CD8-positive, alpha-beta memory T cell (primary cell): ENCODE data around the gene GPR78. TPM values are rescaled to one million over a fixed set of nuclear protein-coding genes. Genes with fewer than 3 reads are reported as not detected.
"Not testable (repeated sequence)": the region's sequence is repeated elsewhere in the genome, so short reads cannot be mapped to it uniquely, and the experiment has no call there.

Experiments used
- CTCF ChIA-PET: fragments of 350-600 bp; sonication (Branson Sonifier 250); formaldehyde crosslinking; loops from one replicate; lab custom pipeline; 2021; ENCODE audit warnings: antibody characterized with exemption; lab: Charles Lee
- POLR2A ChIA-PET: fragments of 350-600 bp; sonication (Branson Sonifier 250); formaldehyde crosslinking; loops from one replicate; lab custom pipeline; 2021; ENCODE audit warnings: antibody characterized with exemption; lab: Charles Lee
- DNase-seq, 5 donors: peaks; one replicate each; pipeline versions ENCODE4 v3.0.0 to v3.0.0-alpha.2; 2020 to 2022; ENCODE audit warnings: mixed read lengths in 1 of 5
- H3K27ac ChIP-seq: one replicate; pipeline ENCODE4 v1.7.0; 2013; ENCODE audit warnings: low read depth, mild to moderate bottlenecking, low read length, moderate library complexity
- H3K27me3 ChIP-seq: 2 replicates; pipeline ENCODE4 v1.7.0; 2013; ENCODE audit warnings: low read length, mild to moderate bottlenecking; ENCODE audit not compliant: insufficient read depth, poor library complexity, severe bottlenecking
- H3K36me3 ChIP-seq: 2 replicates; pipeline ENCODE4 v1.7.0; 2013; ENCODE audit warnings: mild to moderate bottlenecking, low read length, moderate library complexity; ENCODE audit not compliant: insufficient read depth
- H3K4me1 ChIP-seq: 2 replicates; pipeline ENCODE4 v1.7.0; 2013; ENCODE audit warnings: mild to moderate bottlenecking, low read length, moderate library complexity; ENCODE audit not compliant: insufficient read depth
- H3K4me3 ChIP-seq: 2 replicates; pipeline ENCODE4 v1.7.0; 2013; ENCODE audit warnings: mild to moderate bottlenecking, low read length
- H3K9me3 ChIP-seq: 2 replicates; pipeline ENCODE4 v1.7.0; 2013; ENCODE audit warnings: mild to moderate bottlenecking, low read length
- H3K27ac Mint-ChIP-seq, 8 donors: one replicate each; pipeline ENCODE4 v1.8.0; 2020 to 2021; ENCODE audit warnings: mixed read lengths in 8 of 8, mild to moderate bottlenecking in 6 of 8, inconsistent platforms in 3 of 8, moderate library complexity in 3 of 8
- H3K27me3 Mint-ChIP-seq, 2 donors: one replicate each; pipeline ENCODE4 v1.8.0; 2020 to 2021; ENCODE audit warnings: mixed read lengths in 2 of 2, mild to moderate bottlenecking in 1 of 2, moderate library complexity in 1 of 2
- H3K36me3 Mint-ChIP-seq, 3 donors: one replicate each; pipeline ENCODE4 v1.8.0; 2020 to 2021; ENCODE audit warnings: mixed read lengths in 3 of 3, inconsistent platforms in 1 of 3, mild to moderate bottlenecking in 1 of 3
- H3K4me1 Mint-ChIP-seq, 3 donors: one replicate each; pipeline ENCODE4 v1.8.0; 2020 to 2021; ENCODE audit warnings: mixed read lengths in 3 of 3, inconsistent platforms in 1 of 3, mild to moderate bottlenecking in 1 of 3
- H3K4me3 Mint-ChIP-seq, 7 donors: one replicate each; pipeline ENCODE4 v1.8.0; 2020 to 2021; ENCODE audit warnings: mixed read lengths in 7 of 7, mild to moderate bottlenecking in 6 of 7, moderate library complexity in 4 of 7, inconsistent platforms in 2 of 7
- H3K9me3 Mint-ChIP-seq, 5 donors: one replicate each; pipeline ENCODE4 v1.8.0; 2020 to 2022; ENCODE audit warnings: mixed read lengths in 5 of 5, mild to moderate bottlenecking in 3 of 5, moderate library complexity in 2 of 5, inconsistent platforms in 1 of 5
- polyA plus RNA-seq: library from polyadenylated mRNA; unstranded; fragments of 300-500 nt; fragmentation: Illumina TruSeq; gene quantifications from one replicate; pipeline ENCODE4 v1.2.3, GENCODE V29; 2021
- total RNA-seq, 2 experiments: library from RNA; stranded (reverse); gene quantifications; one replicate each; pipeline ENCODE4 v1.2.3, GENCODE V29; 2021

Gene GPR78
- total and polyA plus RNA-seq, 3 experiments from 2014 or later = not detected

DNA sequence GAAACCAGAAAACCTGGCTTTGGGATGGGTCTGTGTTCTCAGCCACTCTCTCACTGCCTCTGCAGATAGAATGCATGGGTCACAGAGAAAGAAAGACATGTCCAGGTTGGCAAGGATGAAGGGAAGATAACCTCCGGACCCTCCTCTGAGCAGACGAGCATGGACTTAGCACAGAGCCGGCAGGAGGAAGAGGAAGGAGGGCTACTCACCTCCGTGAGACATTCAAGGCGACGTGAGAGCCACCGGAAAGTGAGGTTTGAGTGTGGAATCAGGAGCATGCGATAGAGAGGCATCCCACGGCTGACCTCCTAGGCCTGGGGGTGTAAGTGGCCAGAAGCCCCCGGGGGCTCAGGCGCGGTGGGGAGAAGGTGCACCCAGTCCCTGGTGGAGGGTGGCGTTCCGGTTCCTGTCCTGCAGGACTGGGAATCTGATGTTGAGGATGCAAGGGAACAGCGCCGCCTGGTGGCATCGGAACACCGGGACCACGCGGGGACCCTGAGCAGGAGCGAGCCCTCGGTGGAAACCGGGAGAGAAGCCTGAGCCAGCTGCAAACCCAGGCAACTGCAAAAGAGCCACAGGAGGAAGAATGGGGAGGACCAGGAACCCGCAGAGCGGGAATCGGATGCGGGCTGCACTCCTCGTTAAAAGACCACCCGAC lies 55.8 kb downstream of the GPR78 start:
- H3K9me3 ChIP-seq, DNase-seq, H3K4me1 ChIP-seq, H3K27ac Mint-ChIP-seq, H3K4me3 Mint-ChIP-seq, H3K36me3 ChIP-seq, H3K27ac ChIP-seq, H3K27me3 ChIP-seq, H3K27me3 Mint-ChIP-seq, H3K4me1 Mint-ChIP-seq, H3K4me3 ChIP-seq, H3K36me3 Mint-ChIP-seq, POLR2A ChIA-PET, H3K9me3 Mint-ChIP-seq, CTCF ChIA-PET: not testable (repeated sequence)

Other genes with a start within 250 kb of the GPR78 start
- 10 to 100 TPM; 22.3 to 24.9 TPM for gene ACOX3, start 139.7 kb upstream of the GPR78 start, total RNA-seq
- gene ACOX3, start 139.7 kb upstream of the GPR78 start, polyA plus RNA-seq = 14.2 TPM
- 10 to 100 TPM; 25.2 to 25.6 TPM for gene TRMT44, start 139.6 kb upstream of the GPR78 start, total RNA-seq
- 13.8 TPM for gene TRMT44, start 139.6 kb upstream of the GPR78 start, polyA plus RNA-seq
- gene CPZ, start 12.4 kb downstream of the GPR78 start, total RNA-seq = not detected
- not detected for gene CPZ, start 12.4 kb downstream of the GPR78 start, polyA plus RNA-seq